HG02870 (cell line): ENCODE data around the gene SYNGR4.
"Not testable (repeated sequence)": the region's sequence is repeated elsewhere in the genome, so short reads cannot be mapped to it uniquely, and the experiment has no call there.

Experiments used
- ATAC-seq: cut with Tn5 transposase; IDR thresholded peaks from one replicate; pipeline ENCODE4 v1.9.1; 2021; ENCODE audit warnings: mild to moderate bottlenecking, moderate library complexity; ENCODE audit not compliant: unreplicated experiment

Gene SYNGR4

GRCh38 chr19:48363810-48364597, at the start of gene SYNGR4, which contains the start of gene TMEM143:
SYNGR4 (plus strand) TSS chr19:48364367; CDS start chr19:48365843, 1,476 bp downstream.
TMEM143 (minus strand) TSS chr19:48363940; CDS start chr19:48363920, 20 bp downstream.
- ATAC-seq, result peak; percentile 84

- no peak for ATAC-seq
These were observed 48.5 kb upstream of the SYNGR4 start for GRCh38 chr19:48315712-48316111.

GRCh38 chr19:48317708-48317960, 46.5 kb upstream of the SYNGR4 start:
- not testable (repeated sequence) for ATAC-seq

GRCh38 chr19:48318286-48318987, 45.7 kb upstream of the SYNGR4 start:
- no peak for ATAC-seq

- ATAC-seq, result no peak
These were observed 44.3 kb upstream of the SYNGR4 start for GRCh38 chr19:48319647-48320541.

- peak; percentile 37 for ATAC-seq
These were observed 42.9 kb upstream of the SYNGR4 start for GRCh38 chr19:48321372-48321621.

GRCh38 chr19:48321622-48322591, 42.3 kb upstream of the SYNGR4 start:
- ATAC-seq, result peak; percentile 57

GRCh38 chr19:48325265-48325910, 38.8 kb upstream of the SYNGR4 start, which contains the start of gene EMP3:
EMP3 (plus strand) TSS chr19:48325552; CDS start chr19:48326845, 1,293 bp downstream.
- no peak for ATAC-seq

GRCh38 chr19:48329167-48329891, 34.8 kb upstream of the SYNGR4 start:
- ATAC-seq, result no peak

GRCh38 chr19:48330012-48330681, 34.0 kb upstream of the SYNGR4 start:
- ATAC-seq, result no peak

GRCh38 chr19:48332351-48332661, 31.9 kb upstream of the SYNGR4 start:
- no peak for ATAC-seq

- ATAC-seq, result peak; percentile 68
These were observed 31.3 kb upstream of the SYNGR4 start for GRCh38 chr19:48332662-48333466.

GRCh38 chr19:48333467-48334384, 30.4 kb upstream of the SYNGR4 start:
- ATAC-seq, result peak; percentile 42

- no peak for ATAC-seq
These were observed 25.9 kb upstream of the SYNGR4 start for GRCh38 chr19:48338253-48338755.

GRCh38 chr19:48338802-48339503, 25.2 kb upstream of the SYNGR4 start:
- ATAC-seq, result no peak

GRCh38 chr19:48340995-48341394, 23.2 kb upstream of the SYNGR4 start:
- ATAC-seq, result no peak
